Rectal smooth muscle tissue (tissue), 1 donor: ENCODE data around the gene SAMD11.

ENCODE experiments used
- H3K27ac ChIP-seq: one replicate; pipeline ENCODE4 v1.7.0; 2013; ENCODE audit warnings: low read depth, low read length, inconsistent platforms
- H3K27me3 ChIP-seq: one replicate; pipeline ENCODE4 v1.7.0; 2013; ENCODE audit warnings: low read length; ENCODE audit not compliant: control insufficient read depth, insufficient read depth
- H3K36me3 ChIP-seq: one replicate; pipeline ENCODE4 v1.7.0; 2013; ENCODE audit warnings: low read length; ENCODE audit not compliant: control insufficient read depth, insufficient read depth
- H3K4me1 ChIP-seq: one replicate; pipeline ENCODE4 v1.7.0; 2013; ENCODE audit warnings: low read length; ENCODE audit not compliant: control insufficient read depth, insufficient read depth
- H3K4me3 ChIP-seq: one replicate; pipeline ENCODE4 v1.7.0; 2013; ENCODE audit warnings: low read length
- H3K9ac ChIP-seq: one replicate; pipeline ENCODE4 v1.7.0; 2013; ENCODE audit warnings: low read length

Gene SAMD11

GRCh38 chr1:952201-952600 lies 28.5 kb downstream of the SAMD11 start:
- Histone ChIP-seq H3K27ac (no peak overlapping the region), H3K9ac (no peak overlapping the region), H3K36me3 (peaks cover 48% of the 10 kb centered on the region), H3K4me1 (no peaks in the 10 kb centered on the region), H3K27me3 (no peaks in the 10 kb centered on the region), H3K4me3 (no peak overlapping the region)

DNA sequence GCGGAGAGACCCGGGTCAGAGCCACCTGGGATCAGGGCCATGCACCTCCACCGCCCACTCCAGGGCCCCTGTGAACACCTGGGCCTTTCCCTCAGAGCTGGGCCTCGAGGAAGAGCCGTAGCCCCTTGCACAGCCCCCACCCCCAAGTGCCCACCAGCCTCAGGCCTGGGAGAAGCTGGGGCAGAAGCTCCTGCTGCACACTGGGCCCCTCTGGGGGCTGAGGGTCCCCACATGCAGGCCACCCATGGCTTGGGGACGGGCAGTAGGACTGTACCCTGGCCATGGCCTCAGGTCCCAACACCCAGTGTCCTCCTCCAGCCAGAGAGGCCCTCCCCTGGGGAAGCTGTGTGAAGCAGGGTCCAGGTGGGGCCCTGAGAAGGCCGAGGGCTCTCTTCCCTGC lies 28.9 kb downstream of the SAMD11 start:
- Histone ChIP-seq H3K4me1 (peaks cover 1% of the 10 kb centered on the region), H3K4me3 (no peak overlapping the region), H3K27ac (no peak overlapping the region), H3K27me3 (no peaks in the 10 kb centered on the region), H3K36me3 (peaks cover 46% of the 10 kb centered on the region), H3K9ac (no peak overlapping the region)

GRCh38 chr1:953524-954320 lies 30.0 kb downstream of the SAMD11 start:
- no peak overlapping the region for H3K4me3 ChIP-seq
- no peak overlapping the region for H3K9ac ChIP-seq
- peaks cover 40% of the 10 kb centered on the region for H3K36me3 ChIP-seq
- H3K27me3 ChIP-seq, result no peaks in the 10 kb centered on the region
- H3K27ac ChIP-seq, result no peak overlapping the region
- peaks cover 4% of the 10 kb centered on the region for H3K4me1 ChIP-seq

DNA sequence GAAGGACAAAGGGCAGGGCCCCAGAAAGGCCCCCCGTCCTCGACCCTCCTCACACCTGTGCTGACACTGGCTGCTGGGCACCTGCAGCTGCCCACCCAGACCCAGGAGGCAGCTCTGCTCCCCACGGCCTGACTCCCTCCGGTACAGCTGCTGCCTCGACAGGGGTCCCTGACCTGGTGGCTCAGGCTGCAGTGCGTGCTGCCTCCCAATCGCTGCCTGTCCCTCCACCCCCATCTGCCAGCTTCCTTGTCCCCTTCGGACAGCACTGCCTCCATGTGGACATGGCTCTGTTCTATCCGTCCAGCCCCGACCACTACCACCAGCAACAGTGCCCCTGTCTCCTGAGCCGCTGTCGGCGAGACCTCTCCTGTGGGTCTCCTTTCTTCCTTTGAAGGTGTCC lies 31.2 kb downstream of the SAMD11 start:
- Histone ChIP-seq H3K27ac (no peak overlapping the region), H3K27me3 (no peaks in the 10 kb centered on the region), H3K4me3 (no peak overlapping the region), H3K4me1 (peaks cover 4% of the 10 kb centered on the region), H3K36me3 (peaks cover 39% of the 10 kb centered on the region), H3K9ac (no peak overlapping the region)

DNA sequence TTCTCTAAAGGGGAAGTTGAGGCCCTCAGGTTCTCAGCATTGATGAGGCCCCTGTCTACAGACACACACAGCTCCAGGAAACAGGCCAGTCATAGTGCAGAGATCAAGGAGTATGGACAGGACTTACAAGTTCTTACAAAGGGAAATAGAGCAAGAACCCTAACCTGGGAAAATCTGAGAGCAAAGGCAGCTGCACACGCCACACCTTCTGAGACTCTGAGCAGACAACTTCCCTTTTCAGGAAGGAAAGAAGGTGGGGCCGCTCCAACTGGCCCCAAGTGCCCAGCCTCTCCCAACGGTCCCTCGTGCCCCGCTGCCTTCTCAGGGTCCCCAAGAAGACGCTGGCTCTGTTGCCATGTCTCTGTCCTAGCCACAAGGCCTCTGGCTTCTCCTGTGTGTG lies 31.8 kb downstream of the SAMD11 start:
- Histone ChIP-seq H3K27me3 (no peaks in the 10 kb centered on the region), H3K4me3 (no peak overlapping the region), H3K27ac (no peak overlapping the region), H3K4me1 (peaks cover 4% of the 10 kb centered on the region), H3K9ac (no peak overlapping the region), H3K36me3 (peaks cover 34% of the 10 kb centered on the region)

DNA sequence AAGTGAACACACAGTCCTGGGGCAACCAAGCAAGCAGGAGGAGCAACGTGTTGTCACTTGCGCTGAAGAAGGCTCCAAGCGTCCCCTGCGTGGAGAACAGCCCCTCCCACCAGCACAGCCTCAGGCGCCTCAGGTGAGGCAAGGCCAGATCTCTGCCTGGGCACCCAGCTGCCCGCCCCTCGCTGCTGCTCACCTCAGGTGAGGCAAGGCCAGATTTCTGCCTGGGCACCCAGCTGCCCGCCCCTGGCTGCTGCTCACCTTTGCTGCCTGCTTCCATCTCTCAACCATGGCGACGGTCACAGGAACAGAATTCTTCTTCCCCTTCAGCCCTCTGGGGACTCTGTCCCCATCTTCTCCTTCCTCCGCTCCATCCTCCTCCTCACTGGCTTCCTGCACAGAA lies 32.9 kb downstream of the SAMD11 start:
- H3K4me3 ChIP-seq, result no peak overlapping the region
- H3K27ac ChIP-seq, result no peak overlapping the region
- H3K27me3 ChIP-seq, result no peaks in the 10 kb centered on the region
- no peak overlapping the region for H3K9ac ChIP-seq
- H3K36me3 ChIP-seq, result peaks cover 30% of the 10 kb centered on the region
- H3K4me1 ChIP-seq, result peaks cover 4% of the 10 kb centered on the region

GRCh38 chr1:958823-959730 lies 35.4 kb downstream of the SAMD11 start, which contains the start of gene NOC2L:
Gene NOC2L, minus strand, starts transcription at chr1:959256. Its CDS starts 16 bp downstream, at chr1:959240.
- H3K9ac ChIP-seq, result peak within 1 kb of the TSS; percentile 57
- H3K36me3 ChIP-seq, result peaks cover 19% of the 10 kb centered on the region
- peak within 1 kb of the TSS; percentile 94 for H3K4me3 ChIP-seq
- peak within 1 kb of the TSS; percentile 22 for H3K27ac ChIP-seq
- H3K27me3 ChIP-seq, result no peaks in the 10 kb centered on the region
- H3K4me1 ChIP-seq, result peaks cover 4% of the 10 kb centered on the region

DNA sequence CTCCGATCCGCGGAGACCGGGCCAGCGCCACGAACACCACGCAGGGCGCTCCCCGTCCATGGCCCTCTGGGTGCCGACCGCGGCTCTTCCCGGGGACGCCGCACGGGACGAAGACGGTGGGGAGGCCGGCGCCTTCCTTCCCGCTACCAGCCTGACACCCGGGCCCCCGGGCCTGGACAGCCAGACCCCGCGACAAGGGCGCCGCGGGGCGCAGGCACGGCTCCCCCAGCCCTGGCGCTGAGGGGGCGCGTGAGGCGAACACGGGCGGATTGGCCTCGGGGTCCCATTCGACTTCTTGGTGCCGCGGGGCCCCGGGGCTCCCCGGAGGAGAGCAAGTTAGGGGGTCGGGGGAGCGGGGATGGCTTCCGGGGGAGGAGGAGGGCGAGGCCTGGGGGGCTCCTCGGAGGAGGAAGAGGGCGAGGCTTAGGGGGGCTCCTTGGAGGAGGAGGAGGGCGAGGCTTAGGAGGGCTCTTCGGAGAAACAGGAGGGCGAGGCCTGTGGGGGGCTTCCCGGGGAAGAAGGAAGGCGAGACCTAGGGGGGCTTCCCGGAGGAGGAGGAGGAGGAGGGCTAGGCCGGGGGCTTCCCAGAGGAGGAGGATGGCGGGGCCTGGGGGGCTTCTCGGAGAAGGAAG lies 36.1 kb downstream of the SAMD11 start:
- Histone ChIP-seq H3K36me3 (peaks cover 17% of the 10 kb centered on the region), H3K4me3 (peak overlapping the region; percentile 59), H3K27ac (no peak overlapping the region), H3K4me1 (peaks cover 4% of the 10 kb centered on the region), H3K27me3 (no peaks in the 10 kb centered on the region), H3K9ac (no peak overlapping the region)

- peaks cover 10% of the 10 kb centered on the region for H3K36me3 ChIP-seq
- peaks cover 4% of the 10 kb centered on the region for H3K4me1 ChIP-seq
- H3K27me3 ChIP-seq, result no peaks in the 10 kb centered on the region
- H3K9ac ChIP-seq, result no peak within 1 kb of the TSS
- H3K4me3 ChIP-seq, result peak within 1 kb of the TSS; percentile 59
- H3K27ac ChIP-seq, result no peak within 1 kb of the TSS
Measured at GRCh38 chr1:960363-961131, 36.8 kb downstream of the SAMD11 start, which contains the start of gene KLHL17. Gene KLHL17, plus strand, starts transcription at chr1:960584. Its CDS starts 110 bp downstream, at chr1:960694.

- H3K27me3 ChIP-seq, result no peaks in the 10 kb centered on the region
- H3K9ac ChIP-seq, result no peak overlapping the region
- H3K27ac ChIP-seq, result no peak overlapping the region
- H3K36me3 ChIP-seq, result peaks cover 4% of the 10 kb centered on the region
- H3K4me1 ChIP-seq, result peaks cover 4% of the 10 kb centered on the region
- H3K4me3 ChIP-seq, result peak overlapping the region; percentile 58
Measured at GRCh38 chr1:961132-961669, 37.5 kb downstream of the SAMD11 start.

DNA sequence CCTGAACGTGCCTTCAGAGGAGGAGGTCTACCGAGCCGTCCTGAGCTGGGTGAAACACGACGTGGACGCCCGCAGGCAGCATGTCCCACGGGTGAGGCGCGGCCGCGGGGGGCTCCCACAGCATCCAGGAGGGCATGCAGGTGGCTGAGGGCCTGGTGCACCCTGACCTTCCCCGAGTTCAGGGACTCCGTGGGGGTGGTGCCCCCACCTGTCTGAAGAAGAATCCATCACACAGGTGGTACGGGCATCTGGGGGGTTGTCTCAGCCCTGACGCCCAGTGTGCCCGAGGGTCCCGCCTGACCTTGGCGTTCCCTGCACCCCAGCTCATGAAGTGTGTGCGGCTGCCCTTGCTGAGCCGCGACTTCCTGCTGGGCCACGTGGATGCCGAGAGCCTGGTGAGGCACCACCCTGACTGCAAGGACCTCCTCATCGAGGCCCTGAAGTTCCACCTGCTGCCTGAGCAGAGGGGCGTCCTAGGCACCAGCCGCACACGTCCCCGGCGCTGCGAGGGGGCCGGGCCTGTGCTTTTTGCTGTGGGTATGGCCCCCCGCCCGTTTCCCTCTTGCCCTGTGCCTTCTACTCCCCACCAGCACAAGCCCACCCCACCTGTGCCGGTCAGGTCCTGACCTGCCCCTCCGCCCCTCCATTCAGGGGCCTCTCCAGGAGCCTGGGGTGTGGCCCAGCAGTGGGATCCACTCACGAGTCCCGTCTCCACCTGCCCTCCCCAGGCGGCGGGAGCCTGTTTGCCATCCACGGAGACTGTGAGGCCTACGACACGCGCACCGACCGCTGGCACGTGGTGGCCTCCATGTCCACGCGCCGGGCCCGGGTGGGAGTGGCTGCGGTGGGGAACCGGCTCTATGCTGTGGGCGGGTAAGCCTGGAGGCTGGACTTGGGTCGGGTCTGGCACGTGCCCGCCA lies 38.9 kb downstream of the SAMD11 start:
- no peak overlapping the region for H3K27ac ChIP-seq
- H3K9ac ChIP-seq, result no peak overlapping the region
- H3K27me3 ChIP-seq, result peaks cover 1% of the 10 kb centered on the region
- H3K4me1 ChIP-seq, result peaks cover 2% of the 10 kb centered on the region
- H3K36me3 ChIP-seq, result no peaks in the 10 kb centered on the region
- no peak overlapping the region for H3K4me3 ChIP-seq
